Muscle of leg (tissue), 11 donors: ENCODE results near the gene CHL1. TPM values are rescaled to one million over a fixed set of nuclear protein-coding genes. Genes with fewer than 3 reads are reported as not detected.

Experiments
- DNase-seq: peaks from one replicate; pipeline ENCODE4 v3.0.0; 2013
- H3K27ac ChIP-seq: one replicate; pipeline ENCODE4 v1.5.1; 2013; ENCODE audit warnings: mild to moderate bottlenecking, low read length, control low read depth
- H3K27me3 ChIP-seq: one replicate; pipeline ENCODE4 v1.6.1; 2013; ENCODE audit warnings: low read length; ENCODE audit not compliant: control insufficient read depth, insufficient read depth
- H3K36me3 ChIP-seq: one replicate; pipeline ENCODE4 v1.6.1; 2013; ENCODE audit warnings: low read length; ENCODE audit not compliant: control insufficient read depth, insufficient read depth
- H3K4me1 ChIP-seq: one replicate; pipeline ENCODE4 v1.6.1; 2013; ENCODE audit warnings: low read length; ENCODE audit not compliant: control insufficient read depth, insufficient read depth
- H3K4me3 ChIP-seq: one replicate; pipeline ENCODE4 v1.5.1; 2013; ENCODE audit warnings: low read length, control low read depth
- H3K9me3 ChIP-seq: replicated peaks from 2 replicates; pipeline ENCODE4 v1.6.1; 2013; ENCODE audit warnings: low read depth, low read length; ENCODE audit not compliant: control insufficient read depth
- WGBS: methylation state at CpG from one replicate; pipeline ENCODE4 v1.1.5; 2013; ENCODE audit warnings: missing lambda C conversion rate; ENCODE audit not compliant: insufficient coverage; 5-methylcytosine and 5-hydroxymethylcytosine counted together
- polyA plus RNA-seq, 8 donors: library from polyadenylated mRNA; unstranded; fragments of 120-200 nt; gene quantifications; one replicate each; pipeline versions ENCODE4 v1.2.1 to v1.2.3, GENCODE V29; 2013; ENCODE audit warnings: inconsistent platforms in 1 of 8, low replicate concordance in 1 of 8; ENCODE audit not compliant: insufficient read length in 8 of 8, insufficient read depth in 1 of 8
- total RNA-seq: library from RNA; stranded (reverse); fragments of 120-200 nt; gene quantifications from one replicate; pipeline ENCODE4 v1.2.4, GENCODE V29; 2013

The CHL1 gene
- total and polyA plus RNA-seq, 9 donors = 3.2 to 5.7 (median 4.5) TPM

DNA sequence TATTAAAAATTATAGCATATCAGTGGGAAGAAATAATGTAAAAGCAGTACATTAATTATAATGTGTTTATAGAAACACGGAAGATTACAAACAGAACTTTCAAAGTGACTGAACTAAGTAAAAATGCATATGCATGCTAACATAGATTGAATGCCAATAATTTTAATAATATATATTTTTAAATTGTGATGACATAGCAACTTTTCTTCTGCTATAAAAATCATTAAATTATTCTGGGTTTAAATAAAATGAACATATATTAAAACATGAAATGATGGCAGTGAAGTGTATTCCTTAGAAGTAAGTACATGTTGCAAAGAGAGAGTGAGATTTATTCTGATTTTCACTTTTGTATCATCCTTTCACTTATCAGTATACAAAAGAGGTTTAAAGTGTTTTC lies 128.9 kb downstream of the CHL1 start:
- no peaks in the 10 kb centered on the region for H3K36me3 ChIP-seq
- H3K27me3 ChIP-seq = no peaks in the 10 kb centered on the region
- WGBS = no CpG with 5 or more reads among the region's 1 CpG
- H3K9me3 ChIP-seq = no peaks in the 10 kb centered on the region
- no peak for DNase-seq
- no peak overlapping the region for H3K4me3 ChIP-seq
- no peak overlapping the region for H3K27ac ChIP-seq
- H3K4me1 ChIP-seq = no peaks in the 10 kb centered on the region

DNA sequence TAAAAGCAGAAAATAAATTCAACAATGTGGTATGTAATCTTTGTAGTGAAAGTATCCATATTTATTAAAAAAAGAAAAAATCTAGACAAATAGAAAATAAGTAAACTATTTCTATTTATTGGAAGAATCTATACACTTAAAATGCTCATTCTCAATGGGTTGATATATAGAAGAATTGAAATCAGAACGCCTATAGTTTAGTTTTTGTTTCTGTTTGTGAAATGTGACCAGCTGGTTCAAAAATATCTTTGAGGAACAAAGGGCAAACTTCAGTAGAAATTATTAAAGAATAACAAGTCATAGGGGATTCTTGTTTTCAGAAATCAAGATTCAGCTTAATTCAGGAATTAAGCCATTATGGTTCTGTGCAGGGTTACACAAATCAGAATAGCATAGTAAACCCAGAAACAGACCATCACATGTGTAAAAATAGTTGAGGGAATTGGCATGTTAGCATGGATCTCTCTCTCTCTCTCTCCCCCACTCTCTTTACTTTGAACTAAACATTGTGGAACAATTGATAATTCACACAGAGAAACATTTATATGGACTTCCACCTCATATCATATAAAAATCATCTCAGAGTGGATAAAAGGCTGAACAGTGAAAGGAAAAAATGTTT lies 134.0 kb downstream of the CHL1 start:
- no peak for DNase-seq
- H3K27ac ChIP-seq = no peak overlapping the region

GRCh38 chr3:331881-332280 lies 135.3 kb downstream of the CHL1 start:
- Histone ChIP-seq H3K4me1 (no peaks in the 10 kb centered on the region), H3K27me3 (no peaks in the 10 kb centered on the region), H3K4me3 (no peak overlapping the region), H3K36me3 (no peaks in the 10 kb centered on the region), H3K9me3 (no peaks in the 10 kb centered on the region), H3K27ac (no peak overlapping the region)
- no peak for DNase-seq
- no CpG with 5 or more reads among the region's 5 CpGs for WGBS

More for the DNA sequence above, 134.0 kb downstream of the CHL1 start:
- H3K4me1 ChIP-seq = no peaks in the 10 kb centered on the region
- no peaks in the 10 kb centered on the region for H3K36me3 ChIP-seq
- WGBS = no CpG with 5 or more reads among the region's 1 CpG
- no peaks in the 10 kb centered on the region for H3K9me3 ChIP-seq
- no peak overlapping the region for H3K4me3 ChIP-seq
- H3K27me3 ChIP-seq = no peaks in the 10 kb centered on the region

DNA sequence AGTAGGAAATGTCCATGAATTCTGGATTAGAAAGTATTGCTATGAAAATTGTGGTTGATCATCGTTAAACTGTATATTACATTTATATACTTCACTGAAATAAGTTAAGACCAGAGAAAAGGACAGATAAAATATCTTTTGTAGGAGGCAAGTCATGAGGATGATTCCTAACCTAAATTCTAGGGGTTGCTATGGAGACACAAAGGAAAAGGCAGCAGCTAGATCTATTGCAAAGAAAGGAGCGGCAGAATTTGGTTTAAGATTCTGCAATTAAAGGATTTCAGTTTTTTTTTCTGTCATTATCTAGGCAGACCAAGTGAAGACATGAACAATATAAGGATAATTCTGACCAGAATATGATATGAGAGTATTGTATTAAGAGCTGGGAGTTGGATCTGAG lies 136.1 kb downstream of the CHL1 start:
- Histone ChIP-seq H3K4me1 (no peaks in the 10 kb centered on the region), H3K27me3 (no peaks in the 10 kb centered on the region), H3K9me3 (no peaks in the 10 kb centered on the region), H3K4me3 (no peak overlapping the region), H3K36me3 (no peaks in the 10 kb centered on the region), H3K27ac (no peak overlapping the region)
- no CpG with 5 or more reads among the region's 2 CpGs for WGBS
- no peak for DNase-seq

GRCh38 chr3:335240-335639 lies 138.7 kb downstream of the CHL1 start:
- Histone ChIP-seq H3K9me3 (no peaks in the 10 kb centered on the region), H3K27ac (no peak overlapping the region), H3K36me3 (no peaks in the 10 kb centered on the region), H3K4me1 (no peaks in the 10 kb centered on the region), H3K27me3 (no peaks in the 10 kb centered on the region), H3K4me3 (no peak overlapping the region)
- DNase-seq = no peak
- 69% methylated on average over 2 of the region's 5 CpGs for WGBS

- Histone ChIP-seq H3K9me3 (no peaks in the 10 kb centered on the region), H3K27me3 (no peaks in the 10 kb centered on the region), H3K27ac (no peak overlapping the region), H3K36me3 (no peaks in the 10 kb centered on the region), H3K4me3 (no peak overlapping the region), H3K4me1 (no peaks in the 10 kb centered on the region)
- WGBS = 54% methylated on average over 2 of the region's 5 CpGs
- DNase-seq = no peak
Observed at GRCh38 chr3:339351-339750, 142.8 kb downstream of the CHL1 start.

DNA sequence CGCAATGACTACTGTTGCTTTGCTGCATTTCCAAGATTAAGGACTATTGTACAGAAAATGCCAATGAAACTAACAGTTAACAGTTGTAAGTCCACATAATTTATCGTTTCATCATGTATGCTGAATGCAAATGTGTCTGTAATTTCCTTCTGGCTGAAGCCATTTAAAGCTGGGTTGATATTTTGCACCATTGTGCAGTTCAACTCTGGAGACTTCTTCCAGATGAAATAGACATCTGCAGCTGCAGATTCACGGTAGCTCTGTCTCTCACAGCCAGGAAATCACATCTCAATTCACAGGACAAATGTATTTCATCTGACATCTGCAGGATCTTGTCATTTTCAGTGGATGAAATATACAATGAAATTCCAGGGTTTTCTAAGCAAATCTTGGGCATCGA lies 145.4 kb downstream of the CHL1 start:
- Histone ChIP-seq H3K36me3 (no peaks in the 10 kb centered on the region), H3K4me1 (no peaks in the 10 kb centered on the region), H3K9me3 (no peaks in the 10 kb centered on the region), H3K27ac (no peak overlapping the region), H3K27me3 (no peaks in the 10 kb centered on the region), H3K4me3 (no peak overlapping the region)
- 40% methylated on average over 1 of the region's 4 CpGs for WGBS
- DNase-seq = peak; percentile 40

- Histone ChIP-seq H3K9me3 (no peaks in the 10 kb centered on the region), H3K27ac (no peak overlapping the region), H3K4me1 (no peaks in the 10 kb centered on the region), H3K36me3 (no peaks in the 10 kb centered on the region), H3K27me3 (no peaks in the 10 kb centered on the region), H3K4me3 (no peak overlapping the region)
- no CpG with 5 or more reads among the region's 1 CpG for WGBS
- DNase-seq = no peak
Observed at GRCh38 chr3:346186-346585, 149.6 kb downstream of the CHL1 start.

- H3K27ac ChIP-seq = no peak overlapping the region
- DNase-seq = no peak
- 67% methylated on average over 1 of the region's 3 CpGs for WGBS
Observed at GRCh38 chr3:347581-347980, 151.0 kb downstream of the CHL1 start.

DNA sequence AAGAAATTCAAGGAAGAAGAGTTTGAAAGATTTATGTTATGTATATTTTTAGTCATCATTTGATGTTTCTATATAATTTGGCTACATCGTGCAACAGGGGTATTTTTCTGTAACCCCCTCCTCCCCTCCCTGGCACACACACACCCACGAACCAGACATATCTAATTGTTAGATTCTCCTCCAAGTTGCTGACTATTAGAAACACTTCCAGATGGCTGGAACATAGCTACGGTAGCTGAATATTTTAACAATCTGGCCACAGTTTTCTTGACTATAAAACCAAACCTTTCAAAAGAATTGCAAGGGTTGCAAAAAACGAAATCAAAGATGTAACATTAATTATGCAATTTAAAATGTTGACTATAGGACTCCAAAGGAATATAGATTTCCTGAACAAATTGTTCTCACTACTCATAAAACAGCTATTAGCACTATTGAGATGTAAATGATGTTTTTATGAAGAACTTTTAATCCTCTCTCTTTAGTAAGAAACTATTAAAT lies 154.4 kb downstream of the CHL1 start:
- peaks cover 3% of the 10 kb centered on the region for H3K27me3 ChIP-seq
- H3K27ac ChIP-seq = no peak overlapping the region
- peak; percentile 6 for DNase-seq
- WGBS = 20% methylated on average over 1 of the region's 4 CpGs
- no peaks in the 10 kb centered on the region for H3K9me3 ChIP-seq
- no peaks in the 10 kb centered on the region for H3K36me3 ChIP-seq
- H3K4me1 ChIP-seq = no peaks in the 10 kb centered on the region
- H3K4me3 ChIP-seq = no peak overlapping the region

More at GRCh38 chr3:347581-347980, 151.0 kb downstream of the CHL1 start:
- Histone ChIP-seq H3K27me3 (no peaks in the 10 kb centered on the region), H3K9me3 (no peaks in the 10 kb centered on the region), H3K36me3 (no peaks in the 10 kb centered on the region), H3K4me1 (no peaks in the 10 kb centered on the region), H3K4me3 (no peak overlapping the region)

- Histone ChIP-seq H3K36me3 (no peaks in the 10 kb centered on the region), H3K4me1 (peaks cover 2% of the 10 kb centered on the region), H3K27ac (no peak overlapping the region), H3K9me3 (no peaks in the 10 kb centered on the region), H3K27me3 (peaks cover 3% of the 10 kb centered on the region), H3K4me3 (no peak overlapping the region)
- no peak for DNase-seq
- no CpG with 5 or more reads among the region's 1 CpG for WGBS
Observed at GRCh38 chr3:352599-352998, 156.0 kb downstream of the CHL1 start.
